ENCODE data around the gene DMAC2.

The DMAC2 gene

GRCh38 chr19:41403181-41403970, 36.3 kb downstream of the DMAC2 start:
- H3K4me1 ChIP-seq (ENCODE audit: control insufficient read depth in 5 of 5, insufficient read depth in 5 of 5, low read length in 5 of 5): peaks cover 11 to 54% (median 26%) of the 10 kb centered on the region in 5 donors
- H3K9ac ChIP-seq (ENCODE audit: low read length in 5 of 5): no peak overlapping the region
- peaks cover 0 to 22% (median 4%) of the 10 kb centered on the region in 5 donors for H3K36me3 ChIP-seq (ENCODE audit: control insufficient read depth in 5 of 5, insufficient read depth in 5 of 5, low read length in 5 of 5)
- no peak overlapping the region for H3K27ac ChIP-seq (ENCODE audit: low read depth, low read length)
- no peak overlapping the region for H3K4me3 ChIP-seq (ENCODE audit: low read depth in 1 of 5, low read length in 5 of 5)
- no peaks in the 10 kb centered on the region for H3K9me3 ChIP-seq (ENCODE audit: control insufficient read depth in 5 of 5, low read length in 5 of 5)
- no peaks in the 10 kb centered on the region for H3K27me3 ChIP-seq (ENCODE audit: control insufficient read depth in 5 of 5, insufficient read depth in 4 of 5, low read length in 5 of 5)

GRCh38 chr19:41402010-41402409, 37.7 kb downstream of the DMAC2 start:
- peaks cover 13 to 56% (median 23%) of the 10 kb centered on the region in 5 donors for H3K4me1 ChIP-seq (ENCODE audit: control insufficient read depth in 5 of 5, insufficient read depth in 5 of 5, low read length in 5 of 5)
- no peak overlapping the region for H3K27ac ChIP-seq (ENCODE audit: low read depth, low read length)
- H3K4me3 ChIP-seq (ENCODE audit: low read depth in 1 of 5, low read length in 5 of 5): no peak overlapping the region
- no peaks in the 10 kb centered on the region for H3K27me3 ChIP-seq (ENCODE audit: control insufficient read depth in 5 of 5, insufficient read depth in 4 of 5, low read length in 5 of 5)
- H3K9me3 ChIP-seq (ENCODE audit: control insufficient read depth in 5 of 5, low read length in 5 of 5): no peaks in the 10 kb centered on the region
- peak overlapping the region in 1 of 5 donors; percentile 48 for H3K9ac ChIP-seq (ENCODE audit: low read length in 5 of 5)
- H3K36me3 ChIP-seq (ENCODE audit: control insufficient read depth in 5 of 5, insufficient read depth in 5 of 5, low read length in 5 of 5): peaks cover 0 to 22% (median 4%) of the 10 kb centered on the region in 5 donors

- H3K9me3 ChIP-seq (ENCODE audit: control insufficient read depth in 5 of 5, low read length in 5 of 5): no peaks in the 10 kb centered on the region
- no peak overlapping the region for H3K9ac ChIP-seq (ENCODE audit: low read length in 5 of 5)
- no peak overlapping the region for H3K27ac ChIP-seq (ENCODE audit: low read depth, low read length)
- H3K4me1 ChIP-seq (ENCODE audit: control insufficient read depth in 5 of 5, insufficient read depth in 5 of 5, low read length in 5 of 5): peaks cover 16 to 56% (median 28%) of the 10 kb centered on the region in 5 donors
- peaks cover 0 to 22% (median 4%) of the 10 kb centered on the region in 5 donors for H3K36me3 ChIP-seq (ENCODE audit: control insufficient read depth in 5 of 5, insufficient read depth in 5 of 5, low read length in 5 of 5)
- no peak overlapping the region for H3K4me3 ChIP-seq (ENCODE audit: low read depth in 1 of 5, low read length in 5 of 5)
- H3K27me3 ChIP-seq (ENCODE audit: control insufficient read depth in 5 of 5, insufficient read depth in 4 of 5, low read length in 5 of 5): no peaks in the 10 kb centered on the region
Observed at GRCh38 chr19:41401483-41401882, 38.2 kb downstream of the DMAC2 start.

GRCh38 chr19:41399525-41399924, 40.2 kb downstream of the DMAC2 start:
- Histone ChIP-seq H3K4me1 (ENCODE audit: control insufficient read depth in 5 of 5, insufficient read depth in 5 of 5, low read length in 5 of 5) (peaks cover 11 to 43% (median 28%) of the 10 kb centered on the region in 5 donors), H3K27me3 (ENCODE audit: control insufficient read depth in 5 of 5, insufficient read depth in 4 of 5, low read length in 5 of 5) (no peaks in the 10 kb centered on the region), H3K4me3 (ENCODE audit: low read depth in 1 of 5, low read length in 5 of 5) (no peak overlapping the region), H3K9ac (ENCODE audit: low read length in 5 of 5) (peak overlapping the region in 1 of 5 donors; percentile 41), H3K27ac (ENCODE audit: low read depth, low read length) (no peak overlapping the region), H3K36me3 (ENCODE audit: control insufficient read depth in 5 of 5, insufficient read depth in 5 of 5, low read length in 5 of 5) (peaks cover 0 to 17% (median 4%) of the 10 kb centered on the region in 5 donors), H3K9me3 (ENCODE audit: control insufficient read depth in 5 of 5, low read length in 5 of 5) (no peaks in the 10 kb centered on the region)

- peak overlapping the region; percentile 7 to 97 (median 89) for H3K9ac ChIP-seq (ENCODE audit: low read length in 5 of 5)
- peaks cover 11 to 43% (median 28%) of the 10 kb centered on the region in 5 donors for H3K4me1 ChIP-seq (ENCODE audit: control insufficient read depth in 5 of 5, insufficient read depth in 5 of 5, low read length in 5 of 5)
- no peaks in the 10 kb centered on the region for H3K27me3 ChIP-seq (ENCODE audit: control insufficient read depth in 5 of 5, insufficient read depth in 4 of 5, low read length in 5 of 5)
- no peaks in the 10 kb centered on the region for H3K9me3 ChIP-seq (ENCODE audit: control insufficient read depth in 5 of 5, low read length in 5 of 5)
- no peak overlapping the region for H3K27ac ChIP-seq (ENCODE audit: low read depth, low read length)
- peak overlapping the region in 3 of 5 donors; percentile 95 to 99 (median 98) for H3K4me3 ChIP-seq (ENCODE audit: low read depth in 1 of 5, low read length in 5 of 5)
- H3K36me3 ChIP-seq (ENCODE audit: control insufficient read depth in 5 of 5, insufficient read depth in 5 of 5, low read length in 5 of 5): peaks cover 0 to 17% (median 4%) of the 10 kb centered on the region in 5 donors
Observed at GRCh38 chr19:41399091-41399490, 40.6 kb downstream of the DMAC2 start.

GRCh38 chr19:41398598-41398997, 41.1 kb downstream of the DMAC2 start:
- Histone ChIP-seq H3K27me3 (ENCODE audit: control insufficient read depth in 5 of 5, insufficient read depth in 4 of 5, low read length in 5 of 5) (no peaks in the 10 kb centered on the region), H3K9ac (ENCODE audit: low read length in 5 of 5) (peak overlapping the region; percentile 7 to 97 (median 92)), H3K4me1 (ENCODE audit: control insufficient read depth in 5 of 5, insufficient read depth in 5 of 5, low read length in 5 of 5) (peaks cover 11 to 43% (median 28%) of the 10 kb centered on the region in 5 donors), H3K27ac (ENCODE audit: low read depth, low read length) (no peak overlapping the region), H3K36me3 (ENCODE audit: control insufficient read depth in 5 of 5, insufficient read depth in 5 of 5, low read length in 5 of 5) (peaks cover 0 to 16% (median 4%) of the 10 kb centered on the region in 5 donors), H3K4me3 (ENCODE audit: low read depth in 1 of 5, low read length in 5 of 5) (peak overlapping the region; percentile 84 to 99 (median 95)), H3K9me3 (ENCODE audit: control insufficient read depth in 5 of 5, low read length in 5 of 5) (no peaks in the 10 kb centered on the region)

GRCh38 chr19:41398050-41398418, 41.7 kb downstream of the DMAC2 start:
- Histone ChIP-seq H3K4me3 (ENCODE audit: low read depth in 1 of 5, low read length in 5 of 5) (peak overlapping the region; percentile 84 to 99 (median 95)), H3K36me3 (ENCODE audit: control insufficient read depth in 5 of 5, insufficient read depth in 5 of 5, low read length in 5 of 5) (peaks cover 0 to 11% (median 2%) of the 10 kb centered on the region in 5 donors), H3K9ac (ENCODE audit: low read length in 5 of 5) (peak overlapping the region; percentile 16 to 97 (median 92)), H3K4me1 (ENCODE audit: control insufficient read depth in 5 of 5, insufficient read depth in 5 of 5, low read length in 5 of 5) (peaks cover 10 to 39% (median 28%) of the 10 kb centered on the region in 5 donors), H3K27ac (ENCODE audit: low read depth, low read length) (peak overlapping the region; percentile 97), H3K9me3 (ENCODE audit: control insufficient read depth in 5 of 5, low read length in 5 of 5) (no peaks in the 10 kb centered on the region), H3K27me3 (ENCODE audit: control insufficient read depth in 5 of 5, insufficient read depth in 4 of 5, low read length in 5 of 5) (no peaks in the 10 kb centered on the region)

- Histone ChIP-seq H3K4me1 (ENCODE audit: control insufficient read depth in 5 of 5, insufficient read depth in 5 of 5, low read length in 5 of 5) (peaks cover 9 to 37% (median 28%) of the 10 kb centered on the region in 5 donors), H3K9me3 (ENCODE audit: control insufficient read depth in 5 of 5, low read length in 5 of 5) (no peaks in the 10 kb centered on the region), H3K27ac (ENCODE audit: low read depth, low read length) (peak within 1 kb of the TSS; percentile 97), H3K9ac (ENCODE audit: low read length in 5 of 5) (peak within 1 kb of the TSS; percentile 16 to 97 (median 92)), H3K36me3 (ENCODE audit: control insufficient read depth in 5 of 5, insufficient read depth in 5 of 5, low read length in 5 of 5) (peaks cover 0 to 7% (median 0%) of the 10 kb centered on the region in 5 donors), H3K27me3 (ENCODE audit: control insufficient read depth in 5 of 5, insufficient read depth in 4 of 5, low read length in 5 of 5) (no peaks in the 10 kb centered on the region), H3K4me3 (ENCODE audit: low read depth in 1 of 5, low read length in 5 of 5) (peak within 1 kb of the TSS; percentile 90 to 99 (median 95))
Observed at GRCh38 chr19:41397086-41398049, 42.3 kb downstream of the DMAC2 start, which contains the start of the genes BCKDHA and EXOSC5. Gene BCKDHA, plus strand, starts transcription at chr19:41397818. Its CDS starts 10 bp downstream, at chr19:41397828. Gene EXOSC5, minus strand, starts transcription at chr19:41397359. Its CDS starts 31 bp downstream, at chr19:41397328.

GRCh38 chr19:41395355-41395754, 44.4 kb downstream of the DMAC2 start:
- Histone ChIP-seq H3K36me3 (ENCODE audit: control insufficient read depth in 5 of 5, insufficient read depth in 5 of 5, low read length in 5 of 5) (peaks cover 0 to 18% (median 16%) of the 10 kb centered on the region in 5 donors), H3K4me3 (ENCODE audit: low read depth in 1 of 5, low read length in 5 of 5) (no peak overlapping the region), H3K27me3 (ENCODE audit: control insufficient read depth in 5 of 5, insufficient read depth in 4 of 5, low read length in 5 of 5) (no peaks in the 10 kb centered on the region), H3K9ac (ENCODE audit: low read length in 5 of 5) (no peak overlapping the region), H3K4me1 (ENCODE audit: control insufficient read depth in 5 of 5, insufficient read depth in 5 of 5, low read length in 5 of 5) (peaks cover 9 to 29% (median 25%) of the 10 kb centered on the region in 5 donors), H3K9me3 (ENCODE audit: control insufficient read depth in 5 of 5, low read length in 5 of 5) (no peaks in the 10 kb centered on the region), H3K27ac (ENCODE audit: low read depth, low read length) (no peak overlapping the region)
